NCI-H774 (cell line): Measurements from ENCODE around the gene GLIPR1L2.
A peak's percentile ranks its signal among the peaks of the same experiment; 100 is the strongest.
"Not testable (repeated sequence)": the region's sequence is repeated elsewhere in the genome, so short reads cannot be mapped to it uniquely, and the experiment has no call there.

Source experiments
- DNase-seq: peaks from one replicate; lab custom pipeline; 2025; lab: John Stamatoyannopoulos, UW

Gene GLIPR1L2

GRCh38 chr12:75390899-75391538 lies at the start of gene GLIPR1L2:
Gene GLIPR1L2 (plus strand): TSS chr12:75391089. CDS start chr12:75391117, 28 bp downstream.
- peak; percentile 99 for DNase-seq

- no peak for DNase-seq
These were observed 49.0 kb upstream of the GLIPR1L2 start for GRCh38 chr12:75341873-75342272.

- DNase-seq = no peak
These were observed 45.4 kb upstream of the GLIPR1L2 start for GRCh38 chr12:75345531-75345930.

- not testable (repeated sequence) for DNase-seq
These were observed 44.7 kb upstream of the GLIPR1L2 start for GRCh38 chr12:75346215-75346614.

- no peak for DNase-seq
These were observed 40.9 kb upstream of the GLIPR1L2 start for GRCh38 chr12:75349946-75350345.

- no peak for DNase-seq
These were observed 40.5 kb upstream of the GLIPR1L2 start for GRCh38 chr12:75350413-75350812.

GRCh38 chr12:75354011-75354410 lies 36.9 kb upstream of the GLIPR1L2 start:
- no peak for DNase-seq

GRCh38 chr12:75360920-75361319 lies 30.0 kb upstream of the GLIPR1L2 start:
- DNase-seq = no peak

- DNase-seq = no peak
These were observed 29.5 kb upstream of the GLIPR1L2 start for GRCh38 chr12:75361408-75361807.

GRCh38 chr12:75364919-75365318 lies 26.0 kb upstream of the GLIPR1L2 start:
- no peak for DNase-seq

GRCh38 chr12:75366629-75367028 lies 24.3 kb upstream of the GLIPR1L2 start:
- no peak for DNase-seq

GRCh38 chr12:75374971-75375370 lies 15.9 kb upstream of the GLIPR1L2 start:
- DNase-seq = no peak

GRCh38 chr12:75378354-75378753 lies 12.5 kb upstream of the GLIPR1L2 start:
- DNase-seq = no peak

GRCh38 chr12:75389061-75389460 lies 1.8 kb upstream of the GLIPR1L2 start:
- no peak for DNase-seq

- DNase-seq = no peak
These were observed 1.2 kb upstream of the GLIPR1L2 start for GRCh38 chr12:75389706-75390105.

GRCh38 chr12:75390156-75390898 lies 562 bp upstream of the GLIPR1L2 start:
- DNase-seq = no peak

- DNase-seq = no peak
These were observed 13.3 kb downstream of the GLIPR1L2 start for GRCh38 chr12:75404231-75404630.

- DNase-seq = no peak
These were observed 16.8 kb downstream of the GLIPR1L2 start for GRCh38 chr12:75407683-75408082.

- DNase-seq = no peak
These were observed 18.9 kb downstream of the GLIPR1L2 start for GRCh38 chr12:75409830-75410229.

GRCh38 chr12:75414671-75415070 lies 23.8 kb downstream of the GLIPR1L2 start:
- DNase-seq = no peak

- no peak for DNase-seq
These were observed 29.0 kb downstream of the GLIPR1L2 start for GRCh38 chr12:75419841-75420240.

- DNase-seq = no peak
These were observed 36.6 kb downstream of the GLIPR1L2 start for GRCh38 chr12:75427491-75427890.

- no peak for DNase-seq
These were observed 37.9 kb downstream of the GLIPR1L2 start for GRCh38 chr12:75428767-75429166.

- no peak for DNase-seq
These were observed 42.0 kb downstream of the GLIPR1L2 start for GRCh38 chr12:75432924-75433323.
